Keratinocyte (primary cell): ENCODE measurements around the gene DHPS. TPM values are rescaled to one million over a fixed set of nuclear protein-coding genes. Genes with fewer than 3 reads are reported as not detected.

Source experiments
- DNase-seq: peaks from one replicate; pipeline ENCODE4 v3.0.0-alpha.2; 2011; ENCODE audit warnings: low read depth, missing footprints, low spot score
- FAIRE-seq: peaks from 2 replicates; lab custom pipeline; 2011; peaks lifted over from hg19 to GRCh38; lab: Jason Lieb, UNC
- H2AFZ ChIP-seq: 2 replicates; pipeline ENCODE4 v1.6.0; 2012; ENCODE audit warnings: low read length, control low read depth, inconsistent platforms; ENCODE audit not compliant: control insufficient read depth
- H3K27ac ChIP-seq: 2 replicates; pipeline ENCODE4 v1.5.1; 2011; ENCODE audit warnings: low read length; ENCODE audit not compliant: control insufficient read depth, insufficient read depth
- H3K27me3 ChIP-seq: 3 replicates; pipeline ENCODE4 v1.6.0; 2011; ENCODE audit warnings: low read length; ENCODE audit not compliant: control insufficient read depth, insufficient read depth; ENCODE audit errors: extremely low read depth
- H3K36me3 ChIP-seq, 2 experiments: 2 replicates in 1 of 2; 3 replicates in 1 of 2; pipeline ENCODE4 v1.5.1; 2011; ENCODE audit warnings: low read length in 2 of 2, mild to moderate bottlenecking in 1 of 2; ENCODE audit not compliant: control insufficient read depth in 2 of 2, insufficient read depth in 2 of 2; ENCODE audit errors: extremely low read depth in 1 of 2
- H3K4me1 ChIP-seq: 3 replicates; pipeline ENCODE4 v1.5.1; 2011; ENCODE audit warnings: low read length; ENCODE audit not compliant: control insufficient read depth, insufficient read depth; ENCODE audit errors: extremely low read depth
- H3K4me2 ChIP-seq: 3 replicates; pipeline ENCODE4 v1.6.0; 2011; ENCODE audit warnings: low read depth, low read length; ENCODE audit not compliant: control insufficient read depth, insufficient read depth; ENCODE audit errors: extremely low read depth
- H3K4me3 ChIP-seq, 3 experiments: fragments of 200-600 bp in 1 of 3; sonication (generic) in 1 of 3; 2 replicates in 2 of 3; 3 replicates in 1 of 3; pipeline ENCODE4 v1.5.1; 2011 to 2016; ENCODE audit warnings: low read length in 3 of 3, mild to moderate bottlenecking in 3 of 3, control low read depth in 2 of 3, inconsistent platforms in 1 of 3, low read depth in 1 of 3, mixed read lengths in 1 of 3, mixed run types in 1 of 3, moderate library complexity in 1 of 3; ENCODE audit not compliant: control insufficient read depth in 2 of 3, insufficient read depth in 2 of 3; ENCODE audit errors: extremely low read depth in 1 of 3
- H3K79me2 ChIP-seq: 2 replicates; pipeline ENCODE4 v1.6.0; 2012; ENCODE audit warnings: low read length; ENCODE audit not compliant: control insufficient read depth, insufficient read depth
- H3K9ac ChIP-seq: 3 replicates; pipeline ENCODE4 v1.6.0; 2011; ENCODE audit warnings: low read length; ENCODE audit not compliant: control insufficient read depth, insufficient read depth; ENCODE audit errors: extremely low read depth
- H3K9me1 ChIP-seq: 3 replicates; pipeline ENCODE4 v1.6.0; 2011; ENCODE audit warnings: low read length; ENCODE audit not compliant: control insufficient read depth, insufficient read depth; ENCODE audit errors: extremely low read depth
- H3K9me3 ChIP-seq: 2 replicates; pipeline ENCODE4 v1.5.1; 2012; ENCODE audit warnings: low read depth, low read length; ENCODE audit not compliant: control insufficient read depth
- H4K20me1 ChIP-seq: 3 replicates; pipeline ENCODE4 v1.6.0; 2011; ENCODE audit warnings: low read length; ENCODE audit not compliant: control insufficient read depth, insufficient read depth; ENCODE audit errors: extremely low read depth
- CTCF ChIP-seq, 3 experiments: IDR thresholded peaks in 1 of 3; conservative IDR thresholded peaks in 1 of 3; optimal IDR thresholded peaks in 1 of 3; 2 replicates in 2 of 3; 3 replicates in 1 of 3; pipeline versions ENCODE3 to v1.5.1; 2011; ENCODE audit warnings: low read length in 3 of 3, mild to moderate bottlenecking in 3 of 3, moderate library complexity in 2 of 3, control low read depth in 1 of 3, inconsistent platforms in 1 of 3; ENCODE audit not compliant: insufficient read depth in 2 of 3; ENCODE audit errors: extremely low read depth in 1 of 3
- EZH2 ChIP-seq: IDR thresholded peaks from one replicate; pipeline ENCODE4 v1.6.1; 2012; ENCODE audit warnings: inconsistent platforms, mild to moderate bottlenecking, low read length, moderate library complexity
- dilution Hi-C: fragments of 300-500 bp; cut with MboI; formaldehyde crosslinking; loops from one replicate; pipeline ENCODE4 v1.7.0; 2020; ENCODE audit warnings: low sequenced_read_pairs; ENCODE audit not compliant: extremely low pct_ligation_motif_present
- polyA plus RNA-seq, 5 experiments: library from polyadenylated mRNA; depleted of rRNA in 3 of 5; stranded (reverse) in 3 of 5; stranded (forward) in 1 of 5; unstranded in 1 of 5; fragments of >200 nt; gene quantifications; 1 replicate in 1 of 5; 2 replicates in 3 of 5; 3 replicates in 1 of 5; pipeline versions ENCODE4 v1.2.1 to v1.2.3, GENCODE V29; 2011 to 2012; ENCODE audit warnings: missing spikeins in 2 of 5, low read depth in 1 of 5, low replicate concordance in 1 of 5
- small RNA-seq, 3 experiments: library from RNA; depleted of rRNA; stranded (forward); fragments of <200 nt; gene quantifications; one replicate each; pipeline ENCODE3, GENCODE V24; 2012; ENCODE audit warnings: low read depth in 3 of 3, low replicate concordance in 1 of 3; ENCODE audit not compliant: insufficient read length in 3 of 3

The DHPS gene
- polyA plus RNA-seq, 1 donor (not counting 4 experiments of a cell fraction or from before 2014, with no cell fraction given), result 36.5 TPM

GRCh38 chr19:12626958-12627357 is 54.7 kb downstream of the DHPS start:
- no peak for DNase-seq
- H4K20me1 ChIP-seq, result no peaks in the 10 kb centered on the region
- H3K4me2 ChIP-seq, result no peak overlapping the region
- no peak overlapping the region for H3K27ac ChIP-seq
- no peaks in the 10 kb centered on the region for H3K4me1 ChIP-seq
- no peak for FAIRE-seq
- no peak overlapping the region for H2AFZ ChIP-seq
- no peak for TF ChIP-seq EZH2
- TF ChIP-seq CTCF (optimal IDR thresholded peaks at IDR 0.05 in 1 of 3, IDR thresholded peaks at IDR 0.05 in 1 of 3, conservative IDR thresholded peaks at IDR 0.05 in 1 of 3; ENCODE audit: extremely low read depth in 1 of 3, insufficient read depth in 2 of 3, low read length in 3 of 3), result no peak
- H3K36me3 ChIP-seq, result peaks cover 16 to 26% of the 10 kb centered on the region in 2 experiments
- H3K9ac ChIP-seq, result no peak overlapping the region
- dilution Hi-C loops, result no loop called here
- peaks cover 10% of the 10 kb centered on the region for H3K79me2 ChIP-seq
- no peak overlapping the region for H3K4me3 ChIP-seq
- peaks cover 31% of the 10 kb centered on the region for H3K9me3 ChIP-seq
- H3K9me1 ChIP-seq, result no peaks in the 10 kb centered on the region
- no peaks in the 10 kb centered on the region for H3K27me3 ChIP-seq

Small RNAs within 50 kb of the gene (small RNA-seq; reads per million reads assigned to genes)
- gene SNORD41, result 1.7 to 13.3 (median 4.3) reads per million in 3 experiments

Other genes starting within 250 kb of the DHPS start
- gene ZNF443, start 240.9 kb downstream of the DHPS start, polyA plus RNA-seq, result 1.8 to 3.1 TPM (median 2.4 TPM) in 3 replicates
- gene ZNF709, start 197.1 kb downstream of the DHPS start, polyA plus RNA-seq, result 0.62 to 0.98 TPM (median 0.75 TPM) in 3 replicates
- 2.0 to 3.5 TPM (median 2.5 TPM) in 3 replicates for gene ZNF564, start 130.4 kb downstream of the DHPS start, polyA plus RNA-seq
- gene ZNF490, start 71.1 kb downstream of the DHPS start, polyA plus RNA-seq, result 2.7 to 3.2 TPM (median 3.2 TPM) in 3 replicates
- 8.1 to 11.5 TPM (median 10.3 TPM) in 3 replicates for gene ZNF791, start 71.0 kb downstream of the DHPS start, polyA plus RNA-seq
- gene MAN2B1, start 15.1 kb downstream of the DHPS start, polyA plus RNA-seq, result 17.0 to 30.1 TPM (median 21.1 TPM) in 3 replicates
- gene WDR83, start 15.1 kb downstream of the DHPS start, polyA plus RNA-seq, result 3.8 to 5.6 TPM (median 5.0 TPM) in 3 replicates
- not detected in 3 replicates for gene GNG14, start 6.1 kb upstream of the DHPS start, polyA plus RNA-seq
- gene FBXW9, start 14.8 kb upstream of the DHPS start, polyA plus RNA-seq, result 5.6 to 11.2 TPM (median 8.1 TPM) in 3 replicates
- gene TNPO2, start 42.1 kb upstream of the DHPS start, polyA plus RNA-seq, result 75.3 to 115 TPM (median 105 TPM) in 3 replicates
- gene TRIR, start 52.8 kb upstream of the DHPS start, polyA plus RNA-seq, result 148 to 170 TPM (median 153 TPM) in 3 replicates
- 104 to 173 TPM (median 138 TPM) in 3 replicates for gene GET3, start 55.6 kb upstream of the DHPS start, polyA plus RNA-seq
- 0.03 TPM in 1 of 3 replicates, not detected in the others for gene BEST2, start 69.9 kb upstream of the DHPS start, polyA plus RNA-seq
- 19.0 to 27.4 TPM (median 21.9 TPM) in 3 replicates for gene HOOK2, start 93.7 kb upstream of the DHPS start, polyA plus RNA-seq
- 34.9 to 85.1 TPM (median 40.8 TPM) in 3 replicates for gene JUNB, start 109.6 kb upstream of the DHPS start, polyA plus RNA-seq
- gene PRDX2, start 119.9 kb upstream of the DHPS start, polyA plus RNA-seq, result 119 to 301 TPM (median 154 TPM) in 3 replicates
- 0.41 to 6.6 TPM (median 2.9 TPM) in 3 replicates for gene THSD8, start 120.2 kb upstream of the DHPS start, polyA plus RNA-seq
- gene RNASEH2A, start 124.7 kb upstream of the DHPS start, polyA plus RNA-seq, result 12.7 to 32.5 TPM (median 19.7 TPM) in 3 replicates
- not detected in 3 replicates for gene RTBDN, start 152.7 kb upstream of the DHPS start, polyA plus RNA-seq
- gene MAST1, start 156.6 kb upstream of the DHPS start, polyA plus RNA-seq, result 0.09 to 0.13 TPM (median 0.11 TPM) in 3 replicates
- gene DNASE2, start 199.6 kb upstream of the DHPS start, polyA plus RNA-seq, result 23.5 to 38.3 TPM (median 27.2 TPM) in 3 replicates
- not detected in 3 replicates for gene KLF1, start 205.3 kb upstream of the DHPS start, polyA plus RNA-seq
- 9.9 to 16.8 TPM (median 11.5 TPM) in 3 replicates for gene GCDH, start 209.3 kb upstream of the DHPS start, polyA plus RNA-seq
- 0.07 to 0.10 TPM in 2 of 3 replicates, not detected in the other for gene SYCE2, start 237.4 kb upstream of the DHPS start, polyA plus RNA-seq